Activated CD4-positive, alpha-beta T cell treated with anti-CD3 and anti-CD28 coated beads, Interleukin-2, amount 10 ng/mL, durations not matched to agents 7 days and 5 days (primary cell): ENCODE data around the gene VSTM4. TPM values are rescaled to one million over a fixed set of nuclear protein-coding genes. Genes with fewer than 3 reads are reported as not detected.

Experiments
- CTCF ChIA-PET: fragments of 350-600 bp; sonication (Branson Sonifier 250); formaldehyde crosslinking; loops from one replicate; lab custom pipeline; 2021; ENCODE audit warnings: antibody characterized with exemption; lab: Charles Lee
- POLR2A ChIA-PET: fragments of 350-600 bp; sonication (Branson Sonifier 250); formaldehyde crosslinking; loops from one replicate; lab custom pipeline; 2021; ENCODE audit warnings: antibody characterized with exemption; lab: Charles Lee
- DNase-seq: peaks from one replicate; pipeline ENCODE4 v3.0.0-alpha.2; 2020
- H3K27ac Mint-ChIP-seq: one replicate; pipeline ENCODE4 v1.8.0; 2021; ENCODE audit warnings: mild to moderate bottlenecking, moderate library complexity, mixed read lengths
- H3K27me3 Mint-ChIP-seq: one replicate; pipeline ENCODE4 v1.8.0; 2021; ENCODE audit warnings: mixed read lengths
- H3K36me3 Mint-ChIP-seq: one replicate; pipeline ENCODE4 v1.8.0; 2021; ENCODE audit warnings: low read depth, mixed read lengths
- H3K4me1 Mint-ChIP-seq: one replicate; pipeline ENCODE4 v1.8.0; 2021; ENCODE audit warnings: mixed read lengths
- H3K4me3 Mint-ChIP-seq: one replicate; pipeline ENCODE4 v1.8.0; 2021; ENCODE audit warnings: mild to moderate bottlenecking, moderate library complexity, mixed read lengths
- H3K9me3 Mint-ChIP-seq: one replicate; pipeline ENCODE4 v1.8.0; 2021; ENCODE audit warnings: mixed read lengths
- total RNA-seq, 2 experiments: library from RNA; stranded (reverse); gene quantifications; one replicate each; pipeline ENCODE4 v1.2.3, GENCODE V29; 2021

The VSTM4 gene
- total RNA-seq, 2 experiments from 2014 or later, result 0.12 to 0.15 TPM

DNA sequence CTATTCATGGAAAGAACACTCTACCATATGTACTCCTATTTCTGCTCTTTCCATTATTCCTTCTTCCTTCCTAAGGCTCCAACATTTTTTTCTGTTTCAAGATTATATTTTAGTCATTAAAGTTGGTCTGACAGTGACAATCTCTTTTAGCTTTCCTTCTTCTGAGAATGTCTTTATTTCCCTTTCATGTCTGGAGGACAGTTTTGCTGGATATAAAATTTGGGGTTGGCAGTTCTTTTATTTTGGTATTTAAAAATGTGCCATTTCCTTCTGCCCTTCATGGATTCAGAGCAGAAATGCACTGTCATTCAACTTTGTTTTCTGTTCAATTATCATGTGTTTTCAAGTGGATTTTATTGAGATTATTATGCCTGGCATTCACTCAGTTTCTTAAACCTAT is 53.1 kb downstream of the VSTM4 start:
- peaks cover 13% of the 10 kb centered on the region for H3K9me3 Mint-ChIP-seq
- H3K27me3 Mint-ChIP-seq, result peaks cover 16% of the 10 kb centered on the region
- no peaks in the 10 kb centered on the region for H3K4me1 Mint-ChIP-seq
- H3K27ac Mint-ChIP-seq, result no peak overlapping the region
- DNase-seq, result no peak
- H3K36me3 Mint-ChIP-seq, result peaks cover 2% of the 10 kb centered on the region
- H3K4me3 Mint-ChIP-seq, result no peak overlapping the region
- ChIA-PET POLR2A (no interaction called here), CTCF (no interaction called here)

- ChIA-PET POLR2A (no interaction called here), CTCF (no interaction called here)
- Mint-ChIP-seq H3K4me1 (no peaks in the 10 kb centered on the region), H3K36me3 (peaks cover 2% of the 10 kb centered on the region), H3K9me3 (peaks cover 13% of the 10 kb centered on the region), H3K27ac (no peak overlapping the region), H3K4me3 (no peak overlapping the region), H3K27me3 (peaks cover 16% of the 10 kb centered on the region)
- DNase-seq, result no peak
Observed at GRCh38 chr10:49061667-49062066, 53.7 kb downstream of the VSTM4 start.

- CTCF ChIA-PET, result no interaction called here
- no peak overlapping the region for H3K4me3 Mint-ChIP-seq
- peaks cover 2% of the 10 kb centered on the region for H3K36me3 Mint-ChIP-seq
Observed at GRCh38 chr10:49058463-49059255, 56.7 kb downstream of the VSTM4 start.

GRCh38 chr10:49057231-49057880 is 58.0 kb downstream of the VSTM4 start:
- no peaks in the 10 kb centered on the region for H3K36me3 Mint-ChIP-seq
- ChIA-PET POLR2A (no interaction called here), CTCF (no interaction called here)
- DNase-seq, result no peak
- peaks cover 3% of the 10 kb centered on the region for H3K4me1 Mint-ChIP-seq
- no peak overlapping the region for H3K4me3 Mint-ChIP-seq
- peaks cover 9% of the 10 kb centered on the region for H3K9me3 Mint-ChIP-seq
- no peak overlapping the region for H3K27ac Mint-ChIP-seq
- H3K27me3 Mint-ChIP-seq, result peaks cover 2% of the 10 kb centered on the region

More at GRCh38 chr10:49058463-49059255, 56.7 kb downstream of the VSTM4 start:
- H3K27ac Mint-ChIP-seq, result no peak overlapping the region
- H3K4me1 Mint-ChIP-seq, result no peaks in the 10 kb centered on the region
- peaks cover 13% of the 10 kb centered on the region for H3K9me3 Mint-ChIP-seq
- POLR2A ChIA-PET, result no interaction called here
- no peak for DNase-seq
- peaks cover 9% of the 10 kb centered on the region for H3K27me3 Mint-ChIP-seq

- H3K36me3 Mint-ChIP-seq, result no peaks in the 10 kb centered on the region
- CTCF ChIA-PET, result no interaction called here
- no peak for DNase-seq
- no peak overlapping the region for H3K4me3 Mint-ChIP-seq
- peaks cover 5% of the 10 kb centered on the region for H3K9me3 Mint-ChIP-seq
- H3K4me1 Mint-ChIP-seq, result peaks cover 3% of the 10 kb centered on the region
- H3K27ac Mint-ChIP-seq, result no peak overlapping the region
- H3K27me3 Mint-ChIP-seq, result peaks cover under 1% of the 10 kb centered on the region
- POLR2A ChIA-PET, result no interaction called here
Observed at GRCh38 chr10:49056356-49056755, 59.0 kb downstream of the VSTM4 start.

DNA sequence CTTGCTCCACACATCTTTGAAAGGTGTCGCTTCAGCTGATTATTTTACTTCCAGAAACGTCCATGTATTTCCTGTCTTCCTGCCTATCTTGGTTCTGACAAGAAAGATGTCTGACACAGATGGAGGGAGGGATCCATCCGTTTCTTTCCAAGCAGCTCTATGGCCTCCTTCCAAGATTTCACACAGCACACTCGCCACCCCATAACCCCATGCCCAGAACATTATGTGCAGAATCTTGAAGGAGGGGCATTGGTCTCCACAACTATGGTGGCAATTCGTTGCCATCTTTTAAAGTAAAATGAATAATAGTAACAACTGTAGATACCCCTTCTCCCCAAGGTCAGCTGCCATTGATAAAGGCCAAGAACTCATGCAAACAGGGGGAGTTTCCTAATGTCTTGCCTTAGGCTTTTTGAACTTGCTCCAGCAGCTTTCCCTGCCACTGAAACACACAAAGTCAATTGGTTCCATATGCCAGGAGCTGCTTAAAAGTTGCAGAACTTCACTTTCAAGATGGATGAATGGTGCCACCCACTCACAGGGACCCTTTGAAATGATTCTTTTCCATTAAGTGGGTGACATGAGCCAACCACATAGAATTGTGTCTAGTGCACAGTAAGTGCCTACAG is 60.0 kb downstream of the VSTM4 start:
- peaks cover 4% of the 10 kb centered on the region for H3K27me3 Mint-ChIP-seq
- ChIA-PET CTCF (no interaction called here), POLR2A (no interaction called here)
- H3K4me3 Mint-ChIP-seq, result no peak overlapping the region
- peaks cover 1% of the 10 kb centered on the region for H3K9me3 Mint-ChIP-seq
- no peak overlapping the region for H3K27ac Mint-ChIP-seq
- DNase-seq, result no peak
- peaks cover 3% of the 10 kb centered on the region for H3K4me1 Mint-ChIP-seq
- H3K36me3 Mint-ChIP-seq, result no peaks in the 10 kb centered on the region

- ChIA-PET CTCF (no interaction called here), POLR2A (no interaction called here)
- no peaks in the 10 kb centered on the region for H3K9me3 Mint-ChIP-seq
- no peaks in the 10 kb centered on the region for H3K36me3 Mint-ChIP-seq
- H3K4me3 Mint-ChIP-seq, result no peak overlapping the region
- DNase-seq, result no peak
- peaks cover 3% of the 10 kb centered on the region for H3K4me1 Mint-ChIP-seq
- no peak overlapping the region for H3K27ac Mint-ChIP-seq
- peaks cover 4% of the 10 kb centered on the region for H3K27me3 Mint-ChIP-seq
Observed at GRCh38 chr10:49054753-49055152, 60.6 kb downstream of the VSTM4 start.

- Mint-ChIP-seq H3K4me3 (no peak overlapping the region), H3K4me1 (peaks cover 3% of the 10 kb centered on the region), H3K27me3 (peaks cover 4% of the 10 kb centered on the region), H3K36me3 (no peaks in the 10 kb centered on the region), H3K9me3 (no peaks in the 10 kb centered on the region), H3K27ac (no peak overlapping the region)
- CTCF ChIA-PET, result no interaction called here
- no peak for DNase-seq
- POLR2A ChIA-PET, result no interaction called here
Observed at GRCh38 chr10:49053998-49054692, 61.2 kb downstream of the VSTM4 start.

DNA sequence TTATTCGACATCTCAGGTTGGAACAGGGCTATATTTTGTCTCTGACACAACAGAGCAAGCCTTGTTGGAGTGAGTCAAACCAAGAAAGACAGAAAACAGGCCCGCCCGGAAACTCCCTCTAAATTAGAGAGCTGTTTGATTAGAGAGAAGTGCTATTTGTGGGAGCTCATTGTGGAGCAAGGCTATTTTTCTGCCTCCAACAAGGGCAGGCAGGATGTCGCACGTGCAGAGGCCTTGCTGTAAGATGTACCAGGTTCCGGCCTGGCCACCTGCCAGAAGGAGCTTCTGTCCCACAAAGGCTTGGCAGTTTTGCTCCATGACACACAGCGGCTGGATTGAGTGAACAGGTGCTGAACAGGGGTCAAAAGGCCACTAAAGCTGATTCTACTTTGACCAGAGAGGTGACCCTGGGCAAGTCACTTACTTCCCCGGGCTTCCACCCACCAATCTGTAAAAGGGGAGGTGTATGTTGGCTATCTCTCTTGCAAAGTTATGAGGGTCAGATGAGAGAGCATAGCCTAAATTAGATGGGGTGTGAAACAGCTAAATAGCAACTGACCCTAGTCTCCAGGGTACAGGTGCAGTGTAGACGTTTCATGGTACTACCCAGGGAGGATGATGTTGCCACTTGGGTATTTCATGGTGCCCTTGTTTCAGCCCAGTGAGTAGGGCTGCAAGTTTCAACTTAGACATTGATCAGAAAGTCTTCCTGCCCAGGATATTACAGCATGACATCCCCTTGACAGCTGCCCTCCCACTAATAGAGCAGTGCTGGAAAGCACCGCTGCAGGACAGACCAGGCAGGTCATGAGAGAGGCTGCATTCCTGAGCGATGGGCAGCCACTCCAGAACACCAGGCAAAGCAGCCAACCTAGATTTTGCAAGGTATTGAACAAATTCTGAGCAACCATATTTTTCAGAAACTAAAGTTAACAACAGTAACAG is 62.0 kb downstream of the VSTM4 start:
- DNase-seq, result no peak
- ChIA-PET CTCF (no interaction called here), POLR2A (no interaction called here)
- peaks cover 3% of the 10 kb centered on the region for H3K4me1 Mint-ChIP-seq
- H3K27ac Mint-ChIP-seq, result no peak overlapping the region
- H3K36me3 Mint-ChIP-seq, result no peaks in the 10 kb centered on the region
- H3K4me3 Mint-ChIP-seq, result no peak overlapping the region
- no peaks in the 10 kb centered on the region for H3K9me3 Mint-ChIP-seq
- peaks cover 4% of the 10 kb centered on the region for H3K27me3 Mint-ChIP-seq

DNA sequence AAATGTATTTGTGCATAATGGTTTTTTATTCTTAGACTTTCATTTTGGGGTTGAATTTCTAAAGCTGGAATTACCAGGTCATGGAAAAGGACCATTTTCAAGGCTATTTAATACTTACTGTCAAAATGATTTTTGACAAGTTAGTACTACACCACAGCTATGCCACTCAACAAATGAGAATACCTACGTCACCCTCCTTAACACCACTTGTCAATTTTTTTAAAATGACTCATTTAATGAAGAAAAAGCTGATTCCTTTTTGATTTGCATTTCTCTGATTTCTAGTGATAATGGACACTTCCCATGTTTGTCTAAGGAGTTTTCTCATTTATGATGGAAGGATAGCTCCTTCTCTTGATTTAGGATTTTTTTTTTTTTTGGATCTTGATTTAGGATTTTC is 63.3 kb downstream of the VSTM4 start:
- H3K27me3 Mint-ChIP-seq, result peaks cover 4% of the 10 kb centered on the region
- POLR2A ChIA-PET, result no interaction called here
- no peak overlapping the region for H3K4me3 Mint-ChIP-seq
- CTCF ChIA-PET, result interaction anchor here (0.6 kb wide), 1 partner anchor 12 kb away, joined by 3 read pairs; no protein-coding TSS in a partner anchor
- H3K9me3 Mint-ChIP-seq, result no peaks in the 10 kb centered on the region
- peaks cover 3% of the 10 kb centered on the region for H3K4me1 Mint-ChIP-seq
- no peak for DNase-seq
- H3K27ac Mint-ChIP-seq, result no peak overlapping the region
- no peaks in the 10 kb centered on the region for H3K36me3 Mint-ChIP-seq

DNA sequence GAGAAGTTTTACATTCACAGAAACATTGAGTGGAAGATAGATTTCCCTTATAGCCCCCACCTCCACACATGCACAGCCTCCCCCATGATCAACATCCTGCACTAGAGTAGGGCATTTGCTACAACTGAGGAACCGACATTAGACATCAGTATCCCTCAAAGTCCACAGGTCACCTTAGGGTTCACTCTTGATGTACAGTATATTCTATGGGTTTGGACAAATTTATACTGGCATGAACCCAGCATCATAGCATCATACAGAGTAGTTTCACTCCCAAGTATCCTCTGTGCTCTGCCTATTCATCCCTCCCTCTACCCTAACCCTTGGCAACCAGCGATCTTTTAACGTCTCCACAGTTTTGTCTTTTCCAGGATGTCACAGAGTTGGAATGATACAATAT is 64.4 kb downstream of the VSTM4 start:
- peaks cover 4% of the 10 kb centered on the region for H3K27me3 Mint-ChIP-seq
- peaks cover 3% of the 10 kb centered on the region for H3K4me1 Mint-ChIP-seq
- H3K4me3 Mint-ChIP-seq, result no peak overlapping the region
- H3K9me3 Mint-ChIP-seq, result no peaks in the 10 kb centered on the region
- CTCF ChIA-PET, result no interaction called here
- no peaks in the 10 kb centered on the region for H3K36me3 Mint-ChIP-seq
- POLR2A ChIA-PET, result no interaction called here
- H3K27ac Mint-ChIP-seq, result no peak overlapping the region
- DNase-seq, result no peak

GRCh38 chr10:49050366-49050765 is 65.0 kb downstream of the VSTM4 start:
- DNase-seq, result no peak
- H3K4me3 Mint-ChIP-seq, result no peak overlapping the region
- peaks cover 4% of the 10 kb centered on the region for H3K27me3 Mint-ChIP-seq
- H3K9me3 Mint-ChIP-seq, result no peaks in the 10 kb centered on the region
- H3K4me1 Mint-ChIP-seq, result peaks cover 3% of the 10 kb centered on the region
- no peak overlapping the region for H3K27ac Mint-ChIP-seq
- POLR2A ChIA-PET, result no interaction called here
- no peaks in the 10 kb centered on the region for H3K36me3 Mint-ChIP-seq
- CTCF ChIA-PET, result no interaction called here
